MM.1S (cell line): ENCODE data around the gene CIITA.

Experiments
- DNase-seq: peaks from one replicate; pipeline ENCODE4 v3.0.0-alpha.2; 2015
- H2AFZ ChIP-seq: fragments of 300-600 bp; sonication (generic); 2 replicates; pipeline ENCODE4 v1.6.0; 2016; ENCODE audit warnings: antibody characterized with exemption, low read length
- H3F3A ChIP-seq: fragments of 300-600 bp; sonication (generic); 2 replicates; pipeline ENCODE4 v1.6.1; 2016; ENCODE audit warnings: mild to moderate bottlenecking, antibody characterized with exemption, low read length, moderate library complexity, mixed read lengths; ENCODE audit not compliant: insufficient read depth
- H3K27ac ChIP-seq: fragments of 300-600 bp; sonication (generic); 2 replicates; pipeline ENCODE4 v1.5.1; 2016; ENCODE audit warnings: mild to moderate bottlenecking, low read length
- H3K27me3 ChIP-seq: fragments of 300-600 bp; sonication (generic); replicated peaks from 2 replicates; pipeline ENCODE4 v1.6.0; 2016; ENCODE audit warnings: low read length; ENCODE audit not compliant: insufficient read depth
- H3K36me3 ChIP-seq: fragments of 300-600 bp; sonication (generic); replicated peaks from 2 replicates; pipeline ENCODE4 v1.6.1; 2016; ENCODE audit warnings: mild to moderate bottlenecking, low read length, mixed read lengths; ENCODE audit not compliant: insufficient read depth
- H3K4me1 ChIP-seq: fragments of 300-600 bp; sonication (generic); 2 replicates; pipeline ENCODE4 v1.6.1; 2016; ENCODE audit warnings: low read length, mixed read lengths
- H3K4me2 ChIP-seq: fragments of 300-600 bp; sonication (generic); 2 replicates; pipeline ENCODE4 v1.6.0; 2016; ENCODE audit warnings: low read depth, low read length
- H3K4me3 ChIP-seq: fragments of 300-600 bp; sonication (generic); 2 replicates; pipeline ENCODE4 v1.5.1; 2016; ENCODE audit warnings: low read length, mixed read lengths
- H3K79me2 ChIP-seq: fragments of 300-600 bp; sonication (generic); 2 replicates; pipeline ENCODE4 v1.6.1; 2016; ENCODE audit warnings: mixed run types, low read length, mixed read lengths
- H3K9ac ChIP-seq: fragments of 300-600 bp; sonication (generic); 2 replicates; pipeline ENCODE4 v1.6.1; 2016; ENCODE audit warnings: low read length, mixed read lengths
- H3K9me2 ChIP-seq: fragments of 300-600 bp; sonication (generic); replicated peaks from 2 replicates; pipeline ENCODE4 v1.6.1; 2016; ENCODE audit warnings: mild to moderate bottlenecking, low read length, mixed read lengths; ENCODE audit not compliant: insufficient read depth
- H3K9me3 ChIP-seq: fragments of 300-600 bp; sonication (generic); replicated peaks from 2 replicates; pipeline ENCODE4 v1.6.1; 2016; ENCODE audit warnings: mild to moderate bottlenecking, low read length, mixed read lengths; ENCODE audit not compliant: insufficient read depth
- H4K20me1 ChIP-seq: fragments of 300-600 bp; sonication (generic); 2 replicates; pipeline ENCODE4 v1.6.1; 2016; ENCODE audit warnings: mild to moderate bottlenecking, low read length, moderate library complexity, mixed read lengths; ENCODE audit not compliant: insufficient read depth
- EZH2 ChIP-seq: fragments of 300-600 bp; sonication (generic); optimal IDR thresholded peaks from 2 replicates; pipeline ENCODE3; 2017; ENCODE audit warnings: low read depth, mild to moderate bottlenecking, antibody characterized with exemption, low read length, mixed read lengths
- EZH2phosphoT487 ChIP-seq: fragments of 300-600 bp; sonication (generic); IDR thresholded peaks from 2 replicates; pipeline ENCODE4 v1.6.1; 2018; ENCODE audit warnings: antibody characterized with exemption, low read length
- TF ChIP-seq, protein P1 (sequence below): fragments of 300-600 bp; sonication (generic); IDR thresholded peaks from 2 replicates; pipeline ENCODE4 v1.5.1; 2016; ENCODE audit warnings: antibody characterized with exemption, low read length, mixed read lengths

The CIITA gene

DNA sequence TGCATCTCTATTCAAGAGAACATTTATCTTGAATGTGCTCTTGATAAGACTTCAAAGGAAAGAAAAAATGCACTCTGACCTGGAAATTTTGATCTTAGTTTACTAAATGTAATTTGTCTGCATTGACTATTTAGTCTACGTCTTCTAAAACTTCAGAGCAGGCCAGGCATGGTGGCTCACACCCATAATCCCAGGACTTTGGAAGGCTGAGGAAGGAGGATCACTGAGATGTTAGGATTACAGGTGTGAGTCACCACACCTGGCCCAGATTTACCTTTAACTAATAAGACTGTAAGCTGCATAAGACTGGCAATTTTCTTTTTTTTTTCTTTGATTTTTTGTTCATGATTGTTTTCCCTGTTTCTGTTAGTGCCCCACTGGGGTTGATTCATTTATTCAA lies 18.8 kb upstream of the CIITA start:
- Histone ChIP-seq H3K9me3 (no peaks in the 10 kb centered on the region), H3K4me3 (no peak overlapping the region), H4K20me1 (no peaks in the 10 kb centered on the region), H3K4me2 (no peak overlapping the region), H3K27me3 (no peaks in the 10 kb centered on the region), H3F3A (no peaks in the 10 kb centered on the region), H3K4me1 (no peaks in the 10 kb centered on the region), H2AFZ (no peak overlapping the region), H3K9me2 (no peaks in the 10 kb centered on the region), H3K79me2 (no peaks in the 10 kb centered on the region), H3K9ac (no peak overlapping the region), H3K27ac (no peak overlapping the region), H3K36me3 (no peaks in the 10 kb centered on the region)
- no peak for DNase-seq
- TF ChIP-seq, protein P1, sequence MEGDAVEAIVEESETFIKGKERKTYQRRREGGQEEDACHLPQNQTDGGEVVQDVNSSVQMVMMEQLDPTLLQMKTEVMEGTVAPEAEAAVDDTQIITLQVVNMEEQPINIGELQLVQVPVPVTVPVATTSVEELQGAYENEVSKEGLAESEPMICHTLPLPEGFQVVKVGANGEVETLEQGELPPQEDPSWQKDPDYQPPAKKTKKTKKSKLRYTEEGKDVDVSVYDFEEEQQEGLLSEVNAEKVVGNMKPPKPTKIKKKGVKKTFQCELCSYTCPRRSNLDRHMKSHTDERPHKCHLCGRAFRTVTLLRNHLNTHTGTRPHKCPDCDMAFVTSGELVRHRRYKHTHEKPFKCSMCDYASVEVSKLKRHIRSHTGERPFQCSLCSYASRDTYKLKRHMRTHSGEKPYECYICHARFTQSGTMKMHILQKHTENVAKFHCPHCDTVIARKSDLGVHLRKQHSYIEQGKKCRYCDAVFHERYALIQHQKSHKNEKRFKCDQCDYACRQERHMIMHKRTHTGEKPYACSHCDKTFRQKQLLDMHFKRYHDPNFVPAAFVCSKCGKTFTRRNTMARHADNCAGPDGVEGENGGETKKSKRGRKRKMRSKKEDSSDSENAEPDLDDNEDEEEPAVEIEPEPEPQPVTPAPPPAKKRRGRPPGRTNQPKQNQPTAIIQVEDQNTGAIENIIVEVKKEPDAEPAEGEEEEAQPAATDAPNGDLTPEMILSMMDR: no peak
- TF ChIP-seq EZH2phosphoT487: no peak
- TF ChIP-seq EZH2: no peak

GRCh38 chr16:10859020-10859419 lies 18.0 kb upstream of the CIITA start:
- no peaks in the 10 kb centered on the region for H3K9me2 ChIP-seq
- no peaks in the 10 kb centered on the region for H3F3A ChIP-seq
- no peak overlapping the region for H2AFZ ChIP-seq
- no peak overlapping the region for H3K9ac ChIP-seq
- no peaks in the 10 kb centered on the region for H3K79me2 ChIP-seq
- no peak for DNase-seq
- H3K4me1 ChIP-seq: no peaks in the 10 kb centered on the region
- TF ChIP-seq EZH2 (no peak), EZH2phosphoT487 (no peak)
- TF ChIP-seq, protein P1: no peak
- no peaks in the 10 kb centered on the region for H3K9me3 ChIP-seq
- H3K4me3 ChIP-seq: no peak overlapping the region
- H3K36me3 ChIP-seq: no peaks in the 10 kb centered on the region
- H3K27ac ChIP-seq: no peak overlapping the region
- no peaks in the 10 kb centered on the region for H4K20me1 ChIP-seq
- H3K27me3 ChIP-seq: no peaks in the 10 kb centered on the region
- H3K4me2 ChIP-seq: no peak overlapping the region

DNA sequence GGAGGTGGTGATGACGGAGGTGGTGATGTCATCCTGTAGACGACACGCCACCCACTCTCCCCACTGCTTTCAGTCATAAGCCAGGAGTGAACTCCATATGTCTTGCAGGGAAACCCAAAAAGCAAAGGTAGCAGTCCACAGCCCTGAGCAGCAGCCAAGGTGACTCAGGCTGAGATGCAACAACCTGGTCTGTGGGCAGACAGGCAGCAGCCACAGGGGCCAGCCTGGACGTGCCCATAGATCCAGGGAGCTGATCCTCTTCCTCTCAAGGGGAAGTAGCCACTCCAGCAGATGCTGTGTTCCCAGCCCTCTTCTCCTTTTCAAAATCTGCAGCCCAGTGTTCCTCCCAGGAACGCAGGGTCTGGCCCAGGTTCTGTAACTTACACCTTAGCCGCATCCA lies 17.3 kb upstream of the CIITA start:
- Histone ChIP-seq H3K79me2 (no peaks in the 10 kb centered on the region), H3F3A (no peaks in the 10 kb centered on the region), H3K4me3 (no peak overlapping the region), H3K4me1 (no peaks in the 10 kb centered on the region), H2AFZ (no peak overlapping the region), H4K20me1 (no peaks in the 10 kb centered on the region), H3K27me3 (no peaks in the 10 kb centered on the region), H3K27ac (no peak overlapping the region), H3K4me2 (no peak overlapping the region), H3K9me2 (no peaks in the 10 kb centered on the region), H3K9ac (no peak overlapping the region), H3K36me3 (no peaks in the 10 kb centered on the region), H3K9me3 (no peaks in the 10 kb centered on the region)
- DNase-seq: no peak
- TF ChIP-seq, protein P1: no peak
- no peak for TF ChIP-seq EZH2
- no peak for TF ChIP-seq EZH2phosphoT487
